Neural cell (in vitro differentiated cells): Measurements from ENCODE around the gene CREBRF. TPM values are rescaled to one million over a fixed set of nuclear protein-coding genes. Genes with fewer than 3 reads are reported as not detected.

Experiments used
- H2AFZ ChIP-seq: fragments of 200-600, 300-800 bp; sonication (generic), shearing (Covaris generic); 2 replicates; pipeline ENCODE4 v1.6.0; 2014; ENCODE audit warnings: low read depth, mild to moderate bottlenecking, antibody characterized with exemption, low read length, moderate library complexity
- H3F3A ChIP-seq: fragments of 200-600 bp; shearing (Covaris generic); 2 replicates; pipeline ENCODE4 v1.6.1; 2016; ENCODE audit warnings: mild to moderate bottlenecking, moderate library complexity, mixed read lengths, antibody characterized with exemption, low read length; ENCODE audit not compliant: insufficient read depth, poor library complexity, severe bottlenecking
- H3K27ac ChIP-seq: fragments of 200-600, 300-800 bp; sonication (generic), shearing (Covaris generic); 2 replicates; pipeline ENCODE4 v1.5.1; 2014; ENCODE audit warnings: mild to moderate bottlenecking, low read length, moderate library complexity
- H3K27me3 ChIP-seq: fragments of 300-800, 200-600 bp; sonication (generic), shearing (Covaris generic); 2 replicates; pipeline ENCODE4 v1.6.0; 2014; ENCODE audit warnings: mild to moderate bottlenecking, low read depth, low read length, moderate library complexity; ENCODE audit not compliant: insufficient read depth
- H3K36me3 ChIP-seq: fragments of 300-800, 200-600 bp; sonication (generic), shearing (Covaris generic); 2 replicates; pipeline ENCODE4 v1.5.1; 2014; ENCODE audit warnings: mild to moderate bottlenecking, antibody characterized with exemption, low read length, moderate library complexity; ENCODE audit not compliant: insufficient read depth
- H3K4me2 ChIP-seq: fragments of 300-800, 200-600 bp; sonication (generic), shearing (Covaris generic); 2 replicates; pipeline ENCODE4 v1.6.0; 2014; ENCODE audit warnings: mild to moderate bottlenecking, low read length
- H3K4me3 ChIP-seq: fragments of 300-800, 200-600 bp; sonication (generic), shearing (Covaris generic); 2 replicates; pipeline ENCODE4 v1.5.1; 2014; ENCODE audit warnings: mild to moderate bottlenecking, low read length, moderate library complexity
- H3K79me2 ChIP-seq: fragments of 200-600 bp; shearing (Covaris generic); replicated peaks from 2 replicates; pipeline ENCODE4 v1.6.0; 2014; ENCODE audit warnings: mild to moderate bottlenecking, low read length, moderate library complexity; ENCODE audit not compliant: insufficient read depth
- H3K9ac ChIP-seq: fragments of 300-800, 200-600 bp; sonication (generic), shearing (Covaris generic); 2 replicates; pipeline ENCODE4 v1.6.1; 2016; ENCODE audit warnings: mild to moderate bottlenecking, low read length, mixed read lengths
- H3K9me2 ChIP-seq: fragments of 200-600 bp; shearing (Covaris generic); 2 replicates; pipeline ENCODE4 v1.6.1; 2016; ENCODE audit warnings: mild to moderate bottlenecking, low read length, mixed read lengths; ENCODE audit not compliant: insufficient read depth
- H3K9me3 ChIP-seq: fragments of 200-600, 300-800 bp; sonication (generic), shearing (Covaris generic); 2 replicates; pipeline ENCODE4 v1.6.1; 2016; ENCODE audit warnings: mild to moderate bottlenecking, mixed run types, low read length, moderate library complexity, mixed read lengths
- H4K20me1 ChIP-seq: fragments of 200-600 bp; shearing (Covaris generic); 2 replicates; pipeline ENCODE4 v1.6.1; 2016; ENCODE audit warnings: mild to moderate bottlenecking, mixed run types; ENCODE audit not compliant: insufficient read depth
- EP300 ChIP-seq: fragments of 450-650 bp; conservative IDR thresholded peaks from 2 replicates; pipeline ENCODE4 v1.6.1; 2014; ENCODE audit warnings: antibody characterized with exemption, mild to moderate bottlenecking, moderate library complexity; ENCODE audit not compliant: poor library complexity, severe bottlenecking
- EZH2 ChIP-seq: fragments of 200-600, 300-800 bp; shearing (Covaris generic), sonication (generic); IDR thresholded peaks from 2 replicates; pipeline ENCODE4 v1.6.1; 2014; ENCODE audit warnings: antibody characterized with exemption, low read length, borderline replicate concordance, mild to moderate bottlenecking; ENCODE audit not compliant: insufficient read depth, poor library complexity, severe bottlenecking
- MXI1 ChIP-seq: fragments of 450-650 bp; conservative IDR thresholded peaks from 2 replicates; pipeline ENCODE4 v1.6.1; 2014; ENCODE audit warnings: antibody characterized with exemption, mild to moderate bottlenecking; ENCODE audit not compliant: poor library complexity, severe bottlenecking
- POLR2AphosphoS5 ChIP-seq: IDR thresholded peaks from 2 replicates; pipeline ENCODE4 v1.6.1; 2012
- RAD21 ChIP-seq: fragments of 450-650 bp; conservative IDR thresholded peaks from 2 replicates; pipeline ENCODE4 v1.6.1; 2014; ENCODE audit warnings: antibody characterized with exemption, mild to moderate bottlenecking, moderate library complexity
- SMC3 ChIP-seq: fragments of 450-650 bp; conservative IDR thresholded peaks from 2 replicates; pipeline ENCODE4 v1.6.1; 2014; ENCODE audit warnings: antibody characterized with exemption, mild to moderate bottlenecking, moderate library complexity; ENCODE audit not compliant: poor library complexity
- TAF1 ChIP-seq: IDR thresholded peaks from 2 replicates; pipeline ENCODE4 v1.6.1; 2012; ENCODE audit warnings: low read depth
- polyA plus RNA-seq: library from polyadenylated mRNA; depleted of rRNA; stranded (reverse); fragments of >200 nt; gene quantifications from 2 replicates; pipeline ENCODE4 v1.2.3, GENCODE V29; 2014
- TF ChIP-seq, protein P1 (sequence below): fragments of 450-650 bp; IDR thresholded peaks from 2 replicates; pipeline ENCODE4 v1.5.1; 2014; ENCODE audit warnings: antibody characterized with exemption, mild to moderate bottlenecking, moderate library complexity; ENCODE audit not compliant: poor library complexity, severe bottlenecking
- TF ChIP-seq, protein P2 (sequence below): IDR thresholded peaks from 2 replicates; pipeline ENCODE4 v1.6.1; 2012; ENCODE audit warnings: borderline replicate concordance

The CREBRF gene
- polyA plus RNA-seq, 1 donor from 2014 or later = 9.3 TPM

- Histone ChIP-seq H3K9me2 (no peaks in the 10 kb centered on the region), H3K36me3 (no peaks in the 10 kb centered on the region), H3K4me2 (no peak overlapping the region), H3F3A (no peaks in the 10 kb centered on the region), H3K4me3 (no peak overlapping the region), H3K9ac (no peak overlapping the region), H3K27ac (no peak overlapping the region), H3K9me3 (no peaks in the 10 kb centered on the region), H4K20me1 (no peaks in the 10 kb centered on the region), H2AFZ (no peak overlapping the region), H3K79me2 (no peaks in the 10 kb centered on the region), H3K27me3 (no peaks in the 10 kb centered on the region)
- TF ChIP-seq SMC3 (no peak), MXI1 (no peak), TAF1 (no peak), EZH2 (no peak), POLR2AphosphoS5 (no peak), RAD21 (no peak), EP300 (no peak)
- TF ChIP-seq, protein P1, sequence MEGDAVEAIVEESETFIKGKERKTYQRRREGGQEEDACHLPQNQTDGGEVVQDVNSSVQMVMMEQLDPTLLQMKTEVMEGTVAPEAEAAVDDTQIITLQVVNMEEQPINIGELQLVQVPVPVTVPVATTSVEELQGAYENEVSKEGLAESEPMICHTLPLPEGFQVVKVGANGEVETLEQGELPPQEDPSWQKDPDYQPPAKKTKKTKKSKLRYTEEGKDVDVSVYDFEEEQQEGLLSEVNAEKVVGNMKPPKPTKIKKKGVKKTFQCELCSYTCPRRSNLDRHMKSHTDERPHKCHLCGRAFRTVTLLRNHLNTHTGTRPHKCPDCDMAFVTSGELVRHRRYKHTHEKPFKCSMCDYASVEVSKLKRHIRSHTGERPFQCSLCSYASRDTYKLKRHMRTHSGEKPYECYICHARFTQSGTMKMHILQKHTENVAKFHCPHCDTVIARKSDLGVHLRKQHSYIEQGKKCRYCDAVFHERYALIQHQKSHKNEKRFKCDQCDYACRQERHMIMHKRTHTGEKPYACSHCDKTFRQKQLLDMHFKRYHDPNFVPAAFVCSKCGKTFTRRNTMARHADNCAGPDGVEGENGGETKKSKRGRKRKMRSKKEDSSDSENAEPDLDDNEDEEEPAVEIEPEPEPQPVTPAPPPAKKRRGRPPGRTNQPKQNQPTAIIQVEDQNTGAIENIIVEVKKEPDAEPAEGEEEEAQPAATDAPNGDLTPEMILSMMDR = no peak
- TF ChIP-seq, protein P2, sequence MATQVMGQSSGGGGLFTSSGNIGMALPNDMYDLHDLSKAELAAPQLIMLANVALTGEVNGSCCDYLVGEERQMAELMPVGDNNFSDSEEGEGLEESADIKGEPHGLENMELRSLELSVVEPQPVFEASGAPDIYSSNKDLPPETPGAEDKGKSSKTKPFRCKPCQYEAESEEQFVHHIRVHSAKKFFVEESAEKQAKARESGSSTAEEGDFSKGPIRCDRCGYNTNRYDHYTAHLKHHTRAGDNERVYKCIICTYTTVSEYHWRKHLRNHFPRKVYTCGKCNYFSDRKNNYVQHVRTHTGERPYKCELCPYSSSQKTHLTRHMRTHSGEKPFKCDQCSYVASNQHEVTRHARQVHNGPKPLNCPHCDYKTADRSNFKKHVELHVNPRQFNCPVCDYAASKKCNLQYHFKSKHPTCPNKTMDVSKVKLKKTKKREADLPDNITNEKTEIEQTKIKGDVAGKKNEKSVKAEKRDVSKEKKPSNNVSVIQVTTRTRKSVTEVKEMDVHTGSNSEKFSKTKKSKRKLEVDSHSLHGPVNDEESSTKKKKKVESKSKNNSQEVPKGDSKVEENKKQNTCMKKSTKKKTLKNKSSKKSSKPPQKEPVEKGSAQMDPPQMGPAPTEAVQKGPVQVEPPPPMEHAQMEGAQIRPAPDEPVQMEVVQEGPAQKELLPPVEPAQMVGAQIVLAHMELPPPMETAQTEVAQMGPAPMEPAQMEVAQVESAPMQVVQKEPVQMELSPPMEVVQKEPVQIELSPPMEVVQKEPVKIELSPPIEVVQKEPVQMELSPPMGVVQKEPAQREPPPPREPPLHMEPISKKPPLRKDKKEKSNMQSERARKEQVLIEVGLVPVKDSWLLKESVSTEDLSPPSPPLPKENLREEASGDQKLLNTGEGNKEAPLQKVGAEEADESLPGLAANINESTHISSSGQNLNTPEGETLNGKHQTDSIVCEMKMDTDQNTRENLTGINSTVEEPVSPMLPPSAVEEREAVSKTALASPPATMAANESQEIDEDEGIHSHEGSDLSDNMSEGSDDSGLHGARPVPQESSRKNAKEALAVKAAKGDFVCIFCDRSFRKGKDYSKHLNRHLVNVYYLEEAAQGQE = no peak
Observed at GRCh38 chr5:173159256-173159655, 103.1 kb downstream of the CREBRF start.

GRCh38 chr5:173161148-173161547, 105.0 kb downstream of the CREBRF start:
- Histone ChIP-seq H2AFZ (no peak overlapping the region), H3K4me2 (no peak overlapping the region), H3K4me3 (no peak overlapping the region), H3K79me2 (no peaks in the 10 kb centered on the region), H3K27ac (no peak overlapping the region), H3F3A (no peaks in the 10 kb centered on the region), H3K27me3 (no peaks in the 10 kb centered on the region), H4K20me1 (no peaks in the 10 kb centered on the region), H3K9me3 (no peaks in the 10 kb centered on the region), H3K9ac (no peak overlapping the region), H3K9me2 (no peaks in the 10 kb centered on the region), H3K36me3 (no peaks in the 10 kb centered on the region)
- TF ChIP-seq, protein P1 = no peak
- TF ChIP-seq TAF1 (no peak), EZH2 (no peak), EP300 (no peak), MXI1 (no peak), POLR2AphosphoS5 (no peak), RAD21 (no peak), SMC3 (no peak)
- TF ChIP-seq, protein P2 = no peak
